Natural killer cell (primary cell): Measurements from ENCODE around the gene ZDHHC20. TPM values are rescaled to one million over a fixed set of nuclear protein-coding genes. Genes with fewer than 3 reads are reported as not detected.
"Not testable (repeated sequence)": the region's sequence is repeated elsewhere in the genome, so short reads cannot be mapped to it uniquely, and the experiment has no call there.

Experiments used
- ATAC-seq, 3 donors: fragments of 150-1000 bp in 2 of 3; fragments of 200-7000 bp in 1 of 3; cut with Tn5 transposase; 1 replicate in 1 of 3; 2 replicates in 2 of 3; pipeline ENCODE4 v1.10.0; 2021; ENCODE audit warnings: mild to moderate bottlenecking in 2 of 3, moderate library complexity in 2 of 3
- DNase-seq, 2 donors: peaks; one replicate each; pipeline versions ENCODE4 v3.0.0 to v3.0.0-alpha.2; 2013 to 2021; ENCODE audit warnings: mixed read lengths in 1 of 2
- H3K27ac ChIP-seq: one replicate; pipeline ENCODE4 v1.5.1; 2013; ENCODE audit warnings: mild to moderate bottlenecking, low read length
- H3K27me3 ChIP-seq: one replicate; pipeline ENCODE4 v1.6.1; 2013; ENCODE audit warnings: low read length; ENCODE audit not compliant: control insufficient read depth, insufficient read depth
- H3K36me3 ChIP-seq: one replicate; pipeline ENCODE4 v1.6.1; 2013; ENCODE audit warnings: low read length; ENCODE audit not compliant: control insufficient read depth, insufficient read depth
- H3K4me1 ChIP-seq: one replicate; pipeline ENCODE4 v1.6.1; 2013; ENCODE audit warnings: low read length; ENCODE audit not compliant: control insufficient read depth, insufficient read depth
- H3K4me3 ChIP-seq: one replicate; pipeline ENCODE4 v1.5.1; 2013; ENCODE audit warnings: low read length
- H3K9me3 ChIP-seq: one replicate; pipeline ENCODE4 v1.6.1; 2013; ENCODE audit warnings: low read length; ENCODE audit not compliant: control insufficient read depth, insufficient read depth
- H3K27ac Mint-ChIP-seq, 2 donors: one replicate each; pipeline ENCODE4 v1.8.0; 2022; ENCODE audit warnings: mild to moderate bottlenecking in 2 of 2, mixed read lengths in 2 of 2, moderate library complexity in 1 of 2
- H3K27me3 Mint-ChIP-seq, 2 donors: one replicate each; pipeline ENCODE4 v1.8.0; 2022; ENCODE audit warnings: low read depth in 2 of 2, mixed read lengths in 2 of 2
- H3K36me3 Mint-ChIP-seq: one replicate; pipeline ENCODE4 v1.8.0; 2022; ENCODE audit warnings: mixed read lengths
- H3K4me1 Mint-ChIP-seq, 2 donors: one replicate each; pipeline ENCODE4 v1.8.0; 2022; ENCODE audit warnings: mixed read lengths in 2 of 2
- H3K4me3 Mint-ChIP-seq: one replicate; pipeline ENCODE4 v1.8.0; 2022; ENCODE audit warnings: mild to moderate bottlenecking, moderate library complexity, mixed read lengths
- H3K9me3 Mint-ChIP-seq, 2 donors: one replicate each; pipeline ENCODE4 v1.8.0; 2022; ENCODE audit warnings: mixed read lengths in 2 of 2
- WGBS: methylation state at CpG from one replicate; pipeline ENCODE4 v1.1.7; 2013; ENCODE audit warnings: missing lambda C conversion rate; ENCODE audit not compliant: insufficient coverage; 5-methylcytosine and 5-hydroxymethylcytosine counted together
- intact Hi-C: fragments of 100-400 bp; cut with micrococcal nuclease; formaldehyde crosslinking; loops from one replicate; pipeline ENCODE4 v1.14.2; 2022
- total RNA-seq, 4 donors: library from RNA; stranded (reverse); fragments of 120-200 nt in 1 of 4; gene quantifications; one replicate each; pipeline versions ENCODE4 v1.2.3 to v1.2.4, GENCODE V29; 2013 to 2022
- TF ChIP-seq, protein P1 (sequence below): fragments of 200-600 bp; IDR thresholded peaks from one replicate; pipeline ENCODE4 v1.8.0; 2022; ENCODE audit warnings: antibody characterized with exemption

Gene ZDHHC20
- total RNA-seq, 3 donors from 2014 or later (not counting 1 experiment from before 2014, with no cell fraction given) = 85.1 to 116 (median 93.4) TPM

GRCh38 chr13:21427741-21428140 lies 31.4 kb downstream of the ZDHHC20 start:
- peaks cover 16% of the 10 kb centered on the region for H3K36me3 Mint-ChIP-seq
- H3K4me1 Mint-ChIP-seq = peaks cover 42 to 60% of the 10 kb centered on the region in 2 donors
- Histone ChIP-seq H3K27ac (no peak overlapping the region), H3K4me3 (no peak overlapping the region), H3K4me1 (no peaks in the 10 kb centered on the region), H3K27me3 (no peaks in the 10 kb centered on the region), H3K36me3 (peaks cover 2% of the 10 kb centered on the region), H3K9me3 (peaks cover 5% of the 10 kb centered on the region)
- peak overlapping the region in 1 of 2 donors; percentile 57 for H3K27ac Mint-ChIP-seq
- peak overlapping the region; percentile 3 for H3K4me3 Mint-ChIP-seq
- peaks cover 4 to 8% of the 10 kb centered on the region in 2 donors for H3K9me3 Mint-ChIP-seq
- no peak for DNase-seq
- intact Hi-C loops = no loop called here
- TF ChIP-seq, protein P1, sequence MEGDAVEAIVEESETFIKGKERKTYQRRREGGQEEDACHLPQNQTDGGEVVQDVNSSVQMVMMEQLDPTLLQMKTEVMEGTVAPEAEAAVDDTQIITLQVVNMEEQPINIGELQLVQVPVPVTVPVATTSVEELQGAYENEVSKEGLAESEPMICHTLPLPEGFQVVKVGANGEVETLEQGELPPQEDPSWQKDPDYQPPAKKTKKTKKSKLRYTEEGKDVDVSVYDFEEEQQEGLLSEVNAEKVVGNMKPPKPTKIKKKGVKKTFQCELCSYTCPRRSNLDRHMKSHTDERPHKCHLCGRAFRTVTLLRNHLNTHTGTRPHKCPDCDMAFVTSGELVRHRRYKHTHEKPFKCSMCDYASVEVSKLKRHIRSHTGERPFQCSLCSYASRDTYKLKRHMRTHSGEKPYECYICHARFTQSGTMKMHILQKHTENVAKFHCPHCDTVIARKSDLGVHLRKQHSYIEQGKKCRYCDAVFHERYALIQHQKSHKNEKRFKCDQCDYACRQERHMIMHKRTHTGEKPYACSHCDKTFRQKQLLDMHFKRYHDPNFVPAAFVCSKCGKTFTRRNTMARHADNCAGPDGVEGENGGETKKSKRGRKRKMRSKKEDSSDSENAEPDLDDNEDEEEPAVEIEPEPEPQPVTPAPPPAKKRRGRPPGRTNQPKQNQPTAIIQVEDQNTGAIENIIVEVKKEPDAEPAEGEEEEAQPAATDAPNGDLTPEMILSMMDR = no peak
- no peaks in the 10 kb centered on the region for H3K27me3 Mint-ChIP-seq
- ATAC-seq = peak in 1 of 3 donors; percentile 8
- 50% methylated on average over 2 of the region's 2 CpGs for WGBS

GRCh38 chr13:21426238-21426637 lies 32.9 kb downstream of the ZDHHC20 start:
- H3K4me3 Mint-ChIP-seq = peak overlapping the region; percentile 3
- Histone ChIP-seq H3K36me3 (peaks cover 2% of the 10 kb centered on the region), H3K27me3 (no peaks in the 10 kb centered on the region), H3K27ac (peak overlapping the region; percentile 1), H3K9me3 (peaks cover 5% of the 10 kb centered on the region), H3K4me1 (no peaks in the 10 kb centered on the region), H3K4me3 (no peak overlapping the region)
- DNase-seq = no peak
- H3K4me1 Mint-ChIP-seq = peaks cover 39 to 57% of the 10 kb centered on the region in 2 donors
- intact Hi-C loops = no loop called here
- H3K9me3 Mint-ChIP-seq = peaks cover 4 to 8% of the 10 kb centered on the region in 2 donors
- peak overlapping the region; percentile 58 to 67 for H3K27ac Mint-ChIP-seq
- H3K36me3 Mint-ChIP-seq = peaks cover 16% of the 10 kb centered on the region
- ATAC-seq = peak; percentile 61 to 82 (median 75)
- TF ChIP-seq, protein P1 = no peak
- no peaks in the 10 kb centered on the region for H3K27me3 Mint-ChIP-seq
- 68% methylated on average over 1 of the region's 1 CpG for whole genome bisulfite sequencing

DNA sequence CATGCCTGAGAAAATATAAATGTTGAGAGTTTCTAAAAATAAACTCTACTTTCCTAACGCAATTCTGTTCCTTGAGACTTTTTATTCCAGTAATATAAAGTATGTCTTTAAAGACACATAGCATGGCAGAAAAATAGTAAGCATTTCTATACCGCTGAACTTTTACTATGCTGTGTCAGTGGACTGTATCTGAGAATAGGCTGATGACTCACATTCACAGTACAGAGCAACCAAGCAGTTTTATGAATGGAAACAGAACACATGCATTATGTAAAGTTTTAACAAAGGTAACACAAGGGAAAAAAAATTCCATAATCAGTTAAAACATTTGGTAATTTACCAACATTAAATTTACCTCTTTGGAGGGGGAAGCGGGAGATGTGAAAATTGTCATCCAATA lies 38.4 kb downstream of the ZDHHC20 start:
- Histone ChIP-seq H3K27me3 (no peaks in the 10 kb centered on the region), H3K4me3 (no peak overlapping the region), H3K27ac (no peak overlapping the region), H3K36me3 (peaks cover 7% of the 10 kb centered on the region), H3K4me1 (no peaks in the 10 kb centered on the region), H3K9me3 (no peaks in the 10 kb centered on the region)
- Mint-ChIP-seq H3K4me3 (no peak overlapping the region), H3K27me3 (no peaks in the 10 kb centered on the region), H3K27ac (peak overlapping the region; percentile 2 to 8), H3K9me3 (no peaks in the 10 kb centered on the region), H3K4me1 (peaks cover 19 to 21% of the 10 kb centered on the region in 2 donors), H3K36me3 (no peaks in the 10 kb centered on the region)
- ATAC-seq (no peak), DNase-seq (no peak)
- TF ChIP-seq, protein P1 = no peak
- 100% methylated on average over 1 of the region's 3 CpGs for WGBS
- intact Hi-C loops = no loop called here

GRCh38 chr13:21413013-21413412 lies 46.1 kb downstream of the ZDHHC20 start:
- Histone ChIP-seq H3K27me3 (no peaks in the 10 kb centered on the region), H3K4me1 (peaks cover 3% of the 10 kb centered on the region), H3K36me3 (peaks cover 34% of the 10 kb centered on the region), H3K9me3 (no peaks in the 10 kb centered on the region), H3K4me3 (no peak overlapping the region), H3K27ac (no peak overlapping the region)
- Mint-ChIP-seq H3K27me3 (no peaks in the 10 kb centered on the region), H3K4me1 (peaks cover 0 to 8% of the 10 kb centered on the region in 2 donors), H3K27ac (no peak overlapping the region), H3K36me3 (peaks cover 24% of the 10 kb centered on the region), H3K4me3 (no peak overlapping the region), H3K9me3 (no peaks in the 10 kb centered on the region)
- ATAC-seq = no peak
- intact Hi-C loops = no loop called here
- 87% methylated on average over 1 of the region's 1 CpG for WGBS
- TF ChIP-seq, protein P1 = no peak
- DNase-seq = no peak

- H3K27me3 ChIP-seq, DNase-seq, H3K4me3 Mint-ChIP-seq, H3K9me3 Mint-ChIP-seq, H3K9me3 ChIP-seq, H3K4me1 ChIP-seq, ATAC-seq, H3K27ac ChIP-seq, H3K4me3 ChIP-seq, intact Hi-C loops, H3K27me3 Mint-ChIP-seq: not testable (repeated sequence)
- Mint-ChIP-seq H3K36me3 (peaks cover 24% of the 10 kb centered on the region), H3K4me1 (peaks cover 11 to 14% of the 10 kb centered on the region in 2 donors), H3K27ac (peak overlapping the region in 1 of 2 donors; percentile 59)
- peaks cover 30% of the 10 kb centered on the region for H3K36me3 ChIP-seq
- WGBS = 100% methylated on average over 1 of the region's 2 CpGs
These were observed 48.6 kb downstream of the ZDHHC20 start for GRCh38 chr13:21410453-21410852.
